GM21526 (cell line): ENCODE results near the gene DBT.
A peak's percentile ranks its signal among the peaks of the same experiment; 100 is the strongest.
"Not testable (repeated sequence)": the region's sequence is repeated elsewhere in the genome, so short reads cannot be mapped to it uniquely, and the experiment has no call there.

Experiments
- ATAC-seq: cut with Tn5 transposase; IDR thresholded peaks from one replicate; pipeline ENCODE4 v1.9.1; 2021; ENCODE audit warnings: moderate library complexity; ENCODE audit not compliant: unreplicated experiment, low FRiP score

The DBT gene

GRCh38 chr1:100249537-100250257 is at the start of gene DBT:
Gene DBT, minus strand, starts transcription at chr1:100249834. Its CDS starts 14 bp downstream, at chr1:100249820.
- ATAC-seq: peak; percentile 100

- ATAC-seq: no peak
Observed at GRCh38 chr1:100298512-100298911, 48.9 kb upstream of the DBT start.

GRCh38 chr1:100296997-100297396 is 47.4 kb upstream of the DBT start:
- ATAC-seq: not testable (repeated sequence)

GRCh38 chr1:100296140-100296539 is 46.5 kb upstream of the DBT start:
- no peak for ATAC-seq

GRCh38 chr1:100292711-100293110 is 43.1 kb upstream of the DBT start:
- no peak for ATAC-seq

GRCh38 chr1:100290291-100290690 is 40.7 kb upstream of the DBT start:
- ATAC-seq: no peak

GRCh38 chr1:100287162-100287561 is 37.5 kb upstream of the DBT start:
- ATAC-seq: no peak

GRCh38 chr1:100284591-100284990 is 35.0 kb upstream of the DBT start:
- no peak for ATAC-seq

GRCh38 chr1:100279954-100280682 is 30.5 kb upstream of the DBT start:
- no peak for ATAC-seq

- no peak for ATAC-seq
Observed at GRCh38 chr1:100279358-100279923, 29.8 kb upstream of the DBT start.

- no peak for ATAC-seq
Observed at GRCh38 chr1:100277866-100278265, 28.2 kb upstream of the DBT start.

GRCh38 chr1:100268202-100268601 is 18.6 kb upstream of the DBT start:
- ATAC-seq: no peak

GRCh38 chr1:100267284-100267683 is 17.6 kb upstream of the DBT start:
- ATAC-seq: no peak

- peak; percentile 26 for ATAC-seq
Observed at GRCh38 chr1:100266741-100267140, 17.1 kb upstream of the DBT start.

- ATAC-seq: peak; percentile 94
Observed at GRCh38 chr1:100265931-100266740, 16.5 kb upstream of the DBT start, which contains the start of gene RTCA. Gene RTCA, plus strand, starts transcription at chr1:100266216. Its CDS starts 160 bp downstream, at chr1:100266376.

GRCh38 chr1:100265562-100265930 is 15.9 kb upstream of the DBT start:
- peak; percentile 24 for ATAC-seq

GRCh38 chr1:100264081-100264480 is 14.4 kb upstream of the DBT start:
- ATAC-seq: not testable (repeated sequence)

- ATAC-seq: no peak
Observed at GRCh38 chr1:100261686-100262085, 12.1 kb upstream of the DBT start.

GRCh38 chr1:100258427-100258826 is 8.8 kb upstream of the DBT start:
- not testable (repeated sequence) for ATAC-seq

GRCh38 chr1:100256273-100256672 is 6.6 kb upstream of the DBT start:
- not testable (repeated sequence) for ATAC-seq

- no peak for ATAC-seq
Observed at GRCh38 chr1:100253552-100253951, 3.9 kb upstream of the DBT start.
